ENCODE results near the gene SHB.

Gene SHB

DNA sequence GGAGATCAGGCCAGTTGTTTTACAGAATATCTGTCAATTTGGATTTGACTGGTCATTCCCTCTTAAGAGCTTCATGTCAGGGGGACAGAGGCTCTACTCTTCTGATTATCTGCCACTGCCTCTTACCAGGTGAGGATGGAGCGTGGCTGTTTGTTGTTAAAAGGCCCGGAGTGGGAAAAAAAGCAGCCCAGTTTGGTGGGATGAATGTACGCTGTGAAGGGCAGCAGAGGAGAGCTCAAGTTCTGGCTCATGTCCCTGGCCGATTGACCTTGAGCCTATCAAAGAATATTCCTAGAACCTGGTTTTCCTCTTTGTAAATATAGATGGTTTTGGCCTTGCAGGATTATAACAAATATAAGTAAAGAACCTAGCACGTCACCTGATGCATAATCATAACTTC is 16.3 kb upstream of the SHB start:
- no peak overlapping the region for H2BK5ac ChIP-seq (ENCODE audit: low read length)
- H3K27me3 ChIP-seq (ENCODE audit: insufficient read depth, low read length, poor library complexity), result no peaks in the 10 kb centered on the region
- WGBS (ENCODE audit: extremely low coverage, insufficient coverage, low lambda C conversion rate), result no CpG with 5 or more reads among the region's 5 CpGs
- no peak overlapping the region for H3K9ac ChIP-seq (ENCODE audit: low read length)
- peak overlapping the region; percentile 20 for H2AK5ac ChIP-seq (ENCODE audit: low read length)
- no peak for DNase-seq
- no peak overlapping the region for H4K8ac ChIP-seq (ENCODE audit: low read depth, low read length)
- no peaks in the 10 kb centered on the region for H3K79me1 ChIP-seq (ENCODE audit: low read length)
- H3K4me3 ChIP-seq (ENCODE audit: low read length), result no peak overlapping the region
- peaks cover 17% of the 10 kb centered on the region for H3K4me1 ChIP-seq (ENCODE audit: control insufficient read depth, low read depth, low read length)
- no peak overlapping the region for H3K56ac ChIP-seq (ENCODE audit: low read length)
- no peak overlapping the region for H3K4ac ChIP-seq (ENCODE audit: low read depth, low read length)
- H3K27ac ChIP-seq (ENCODE audit: low read depth, low read length), result no peak overlapping the region
- H2BK15ac ChIP-seq (replicated peaks; ENCODE audit: low read depth), result no peak overlapping the region
- no peak overlapping the region for H4K5ac ChIP-seq (ENCODE audit: low read length)
- no peaks in the 10 kb centered on the region for H3K79me2 ChIP-seq (ENCODE audit: control insufficient read depth, insufficient read depth, low read length)
- H3K23ac ChIP-seq (ENCODE audit: low read length), result no peak overlapping the region
- H3K36me3 ChIP-seq (ENCODE audit: control insufficient read depth, insufficient read depth, low read length), result no peaks in the 10 kb centered on the region
- no peak overlapping the region for H3K4me2 ChIP-seq (ENCODE audit: low read length)
- no peak overlapping the region for H3K18ac ChIP-seq (ENCODE audit: low read length)
- H2BK120ac ChIP-seq (ENCODE audit: low read depth, low read length), result no peak overlapping the region

DNA sequence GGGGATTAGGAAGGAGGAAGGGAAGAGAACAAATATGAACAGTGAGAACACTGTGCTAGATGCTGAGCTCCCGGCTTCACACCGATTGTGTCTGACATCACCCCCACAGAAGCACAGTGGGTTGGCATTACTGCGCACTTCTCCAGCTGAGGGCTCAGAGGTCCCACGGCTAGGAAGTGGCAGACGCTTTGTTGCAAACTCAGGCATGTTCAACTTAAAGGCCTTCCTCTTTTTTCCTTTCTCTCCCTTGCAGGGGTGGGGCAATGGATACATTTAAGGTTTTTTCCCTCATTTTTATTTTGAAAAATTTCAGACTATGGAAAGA is 15.5 kb upstream of the SHB start:
- Histone ChIP-seq H3K27me3 (ENCODE audit: insufficient read depth, low read length, poor library complexity) (no peaks in the 10 kb centered on the region), H3K4me1 (ENCODE audit: control insufficient read depth, low read depth, low read length) (peaks cover 13% of the 10 kb centered on the region), H3K27ac (ENCODE audit: low read depth, low read length) (no peak overlapping the region), H4K8ac (ENCODE audit: low read depth, low read length) (no peak overlapping the region), H3K36me3 (ENCODE audit: control insufficient read depth, insufficient read depth, low read length) (no peaks in the 10 kb centered on the region), H3K9ac (ENCODE audit: low read length) (no peak overlapping the region), H2BK120ac (ENCODE audit: low read depth, low read length) (no peak overlapping the region), H3K56ac (ENCODE audit: low read length) (peak overlapping the region; percentile 35), H3K18ac (ENCODE audit: low read length) (no peak overlapping the region), H2AK5ac (ENCODE audit: low read length) (no peak overlapping the region), H3K23ac (ENCODE audit: low read length) (no peak overlapping the region), H2BK5ac (ENCODE audit: low read length) (no peak overlapping the region), H3K4me3 (ENCODE audit: low read length) (no peak overlapping the region), H3K4ac (ENCODE audit: low read depth, low read length) (no peak overlapping the region), H3K4me2 (ENCODE audit: low read length) (no peak overlapping the region), H3K79me1 (ENCODE audit: low read length) (no peaks in the 10 kb centered on the region), H4K5ac (ENCODE audit: low read length) (no peak overlapping the region), H3K79me2 (ENCODE audit: control insufficient read depth, insufficient read depth, low read length) (no peaks in the 10 kb centered on the region), H2BK15ac (replicated peaks; ENCODE audit: low read depth) (no peak overlapping the region)
- no peak for DNase-seq
- WGBS (ENCODE audit: extremely low coverage, insufficient coverage, low lambda C conversion rate), result no CpG with 5 or more reads among the region's 5 CpGs

DNA sequence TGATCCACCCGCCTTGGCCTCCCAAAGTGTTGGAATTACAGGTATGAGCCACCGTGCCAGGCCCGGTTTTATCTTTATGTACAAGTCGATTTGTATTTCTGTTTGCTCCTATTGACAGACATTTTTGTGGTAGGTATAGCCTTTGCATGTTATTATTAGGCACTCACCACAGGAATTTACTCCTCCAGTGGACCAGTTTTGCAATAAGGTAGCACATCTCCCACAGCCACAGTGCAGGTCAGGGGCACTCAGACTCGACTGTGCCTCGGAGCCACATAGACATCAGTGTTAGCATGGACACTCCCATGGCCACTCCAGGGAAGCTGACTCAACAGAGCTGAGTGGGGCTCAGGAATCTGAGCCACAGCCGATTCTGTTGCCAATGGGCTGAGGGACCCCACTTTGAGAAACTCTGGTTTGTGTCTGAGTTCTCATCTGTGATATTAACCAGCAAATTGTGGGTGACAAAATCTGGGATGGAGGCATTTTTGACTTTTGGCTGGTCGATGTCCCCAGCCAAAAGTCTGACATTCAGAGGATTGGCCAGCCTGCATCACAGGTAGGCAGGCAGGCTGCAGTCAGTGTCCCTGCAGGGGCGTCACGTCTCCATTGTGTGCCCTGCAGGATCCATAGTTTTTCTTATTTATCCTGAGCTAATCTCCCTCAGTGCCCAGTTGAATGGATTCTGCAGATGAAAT is 15.0 kb upstream of the SHB start:
- DNase-seq, result no peak
- Histone ChIP-seq H3K36me3 (ENCODE audit: control insufficient read depth, insufficient read depth, low read length) (no peaks in the 10 kb centered on the region), H3K27me3 (ENCODE audit: insufficient read depth, low read length, poor library complexity) (no peaks in the 10 kb centered on the region), H2BK15ac (replicated peaks; ENCODE audit: low read depth) (no peak overlapping the region), H3K18ac (ENCODE audit: low read length) (peak overlapping the region; percentile 25), H3K27ac (ENCODE audit: low read depth, low read length) (peak overlapping the region; percentile 8), H3K79me2 (ENCODE audit: control insufficient read depth, insufficient read depth, low read length) (no peaks in the 10 kb centered on the region), H2AK5ac (ENCODE audit: low read length) (peak overlapping the region; percentile 73), H3K4me3 (ENCODE audit: low read length) (no peak overlapping the region), H3K56ac (ENCODE audit: low read length) (peak overlapping the region; percentile 51), H2BK120ac (ENCODE audit: low read depth, low read length) (no peak overlapping the region), H3K79me1 (ENCODE audit: low read length) (no peaks in the 10 kb centered on the region), H3K23ac (ENCODE audit: low read length) (no peak overlapping the region), H3K9ac (ENCODE audit: low read length) (no peak overlapping the region), H3K4me2 (ENCODE audit: low read length) (no peak overlapping the region), H3K4me1 (ENCODE audit: control insufficient read depth, low read depth, low read length) (peaks cover 13% of the 10 kb centered on the region), H4K8ac (ENCODE audit: low read depth, low read length) (no peak overlapping the region), H2BK5ac (ENCODE audit: low read length) (peak overlapping the region; percentile 61), H4K5ac (ENCODE audit: low read length) (no peak overlapping the region), H3K4ac (ENCODE audit: low read depth, low read length) (no peak overlapping the region)
- no CpG with 5 or more reads among the region's 10 CpGs for WGBS (ENCODE audit: extremely low coverage, insufficient coverage, low lambda C conversion rate)

DNA sequence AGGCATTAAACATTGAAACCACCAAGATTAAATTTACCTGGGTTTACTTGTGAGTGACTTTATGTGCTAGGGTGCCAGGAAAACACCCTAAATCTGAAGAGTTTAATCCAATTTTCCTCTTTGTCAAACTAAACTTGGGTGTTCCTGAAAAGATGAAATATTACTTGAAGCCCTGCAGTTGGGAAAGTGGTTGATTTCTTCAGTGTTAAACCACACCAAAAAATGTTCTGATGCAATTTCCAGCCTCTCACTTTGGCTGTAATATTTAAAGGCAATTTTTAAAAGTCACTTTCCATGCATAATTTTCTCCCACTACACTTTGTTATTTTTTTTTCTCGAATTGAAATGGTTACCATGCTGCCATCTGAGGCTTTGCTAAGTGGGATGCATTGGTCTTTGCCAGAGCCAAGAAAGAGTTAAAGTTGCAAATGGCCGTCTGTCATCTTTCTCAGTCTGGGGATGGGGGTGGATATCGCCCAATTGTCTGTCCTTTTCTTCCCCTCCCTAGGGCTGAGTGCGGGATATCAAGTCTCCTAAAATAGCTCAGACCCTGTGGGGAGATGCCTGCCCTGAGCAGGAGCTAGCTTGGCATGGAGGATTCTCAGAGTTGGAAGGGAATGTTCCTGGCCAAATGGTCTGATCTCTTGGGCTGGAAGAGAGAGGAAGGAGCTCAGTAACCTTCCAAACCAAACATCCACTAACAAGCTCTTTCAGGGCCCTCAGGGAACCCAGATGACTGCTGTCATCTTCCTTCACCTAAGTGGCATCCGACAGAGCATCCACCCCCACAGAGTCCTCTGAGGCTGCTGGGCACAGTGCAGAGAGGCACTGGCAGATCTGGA is 13.6 kb upstream of the SHB start:
- Histone ChIP-seq H3K18ac (ENCODE audit: low read length) (no peak overlapping the region), H3K36me3 (ENCODE audit: control insufficient read depth, insufficient read depth, low read length) (no peaks in the 10 kb centered on the region), H3K27ac (ENCODE audit: low read depth, low read length) (no peak overlapping the region), H4K8ac (ENCODE audit: low read depth, low read length) (no peak overlapping the region), H3K23ac (ENCODE audit: low read length) (peak overlapping the region; percentile 16), H3K79me2 (ENCODE audit: control insufficient read depth, insufficient read depth, low read length) (no peaks in the 10 kb centered on the region), H2BK5ac (ENCODE audit: low read length) (peak overlapping the region; percentile 90), H3K4me2 (ENCODE audit: low read length) (no peak overlapping the region), H2BK120ac (ENCODE audit: low read depth, low read length) (no peak overlapping the region), H3K79me1 (ENCODE audit: low read length) (no peaks in the 10 kb centered on the region), H3K9ac (ENCODE audit: low read length) (peak overlapping the region; percentile 30), H3K4me1 (ENCODE audit: control insufficient read depth, low read depth, low read length) (peaks cover 13% of the 10 kb centered on the region), H3K27me3 (ENCODE audit: insufficient read depth, low read length, poor library complexity) (no peaks in the 10 kb centered on the region), H3K4ac (ENCODE audit: low read depth, low read length) (no peak overlapping the region), H4K5ac (ENCODE audit: low read length) (peak overlapping the region; percentile 30), H3K56ac (ENCODE audit: low read length) (peak overlapping the region; percentile 77), H2AK5ac (ENCODE audit: low read length) (peak overlapping the region; percentile 32), H3K4me3 (ENCODE audit: low read length) (no peak overlapping the region), H2BK15ac (replicated peaks; ENCODE audit: low read depth) (no peak overlapping the region)
- WGBS (ENCODE audit: extremely low coverage, insufficient coverage, low lambda C conversion rate), result no CpG with 5 or more reads among the region's 5 CpGs
- DNase-seq, result no peak

DNA sequence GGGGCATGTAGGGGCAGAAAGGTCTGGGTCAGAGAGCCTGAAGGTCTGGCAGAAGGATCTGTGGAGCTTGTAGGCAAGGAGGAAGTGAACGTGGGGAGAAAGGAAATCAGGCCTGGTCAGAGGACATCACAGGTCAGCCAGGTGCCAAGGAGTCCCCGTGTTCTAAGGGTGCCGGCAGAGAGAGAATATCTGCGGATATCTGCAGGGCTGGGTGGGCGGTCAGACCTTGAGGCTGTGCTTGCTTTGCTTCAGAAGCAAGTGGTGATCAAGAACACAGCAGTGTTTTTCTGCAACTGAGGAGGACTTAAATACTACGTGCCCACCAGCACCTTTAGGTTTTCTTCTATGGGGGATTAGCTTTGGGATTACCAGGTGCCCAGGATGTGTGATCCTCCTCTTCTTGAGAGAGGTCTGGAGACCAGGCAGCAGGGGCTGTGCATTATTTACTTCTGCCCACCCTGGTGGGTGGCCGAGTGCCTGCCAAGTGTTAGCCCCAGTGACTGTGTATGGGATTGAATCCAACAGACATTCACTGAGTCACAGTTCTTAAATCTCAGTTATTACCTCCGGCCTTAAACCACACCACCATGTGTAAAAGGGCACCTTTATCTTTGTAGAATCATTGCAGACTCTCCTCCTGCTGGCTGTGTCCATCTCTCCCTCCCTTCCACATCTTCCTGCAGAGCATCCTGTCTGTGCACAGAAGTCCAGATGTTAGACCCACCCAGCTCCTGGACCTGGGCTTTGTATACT is 12.5 kb upstream of the SHB start:
- Histone ChIP-seq H4K8ac (ENCODE audit: low read depth, low read length) (no peak overlapping the region), H3K36me3 (ENCODE audit: control insufficient read depth, insufficient read depth, low read length) (no peaks in the 10 kb centered on the region), H3K79me1 (ENCODE audit: low read length) (no peaks in the 10 kb centered on the region), H3K4me3 (ENCODE audit: low read length) (no peak overlapping the region), H2BK15ac (replicated peaks; ENCODE audit: low read depth) (no peak overlapping the region), H3K79me2 (ENCODE audit: control insufficient read depth, insufficient read depth, low read length) (no peaks in the 10 kb centered on the region), H3K18ac (ENCODE audit: low read length) (no peak overlapping the region), H3K27me3 (ENCODE audit: insufficient read depth, low read length, poor library complexity) (no peaks in the 10 kb centered on the region), H3K23ac (ENCODE audit: low read length) (no peak overlapping the region), H3K4me2 (ENCODE audit: low read length) (no peak overlapping the region), H3K4ac (ENCODE audit: low read depth, low read length) (no peak overlapping the region), H3K4me1 (ENCODE audit: control insufficient read depth, low read depth, low read length) (peaks cover 13% of the 10 kb centered on the region), H3K9ac (ENCODE audit: low read length) (no peak overlapping the region), H3K56ac (ENCODE audit: low read length) (peak overlapping the region; percentile 6), H3K27ac (ENCODE audit: low read depth, low read length) (no peak overlapping the region), H2BK5ac (ENCODE audit: low read length) (no peak overlapping the region), H2AK5ac (ENCODE audit: low read length) (peak overlapping the region; percentile 35), H4K5ac (ENCODE audit: low read length) (no peak overlapping the region), H2BK120ac (ENCODE audit: low read depth, low read length) (no peak overlapping the region)
- WGBS (ENCODE audit: extremely low coverage, insufficient coverage, low lambda C conversion rate), result no CpG with 5 or more reads among the region's 8 CpGs
- DNase-seq, result no peak

Data from mesendoderm (in vitro differentiated cells).